ENCODE data around the gene ETV6.
"Not testable (repeated sequence)": the region's sequence is repeated elsewhere in the genome, so short reads cannot be mapped to it uniquely, and the experiment has no call there.

ETV6 gene

DNA sequence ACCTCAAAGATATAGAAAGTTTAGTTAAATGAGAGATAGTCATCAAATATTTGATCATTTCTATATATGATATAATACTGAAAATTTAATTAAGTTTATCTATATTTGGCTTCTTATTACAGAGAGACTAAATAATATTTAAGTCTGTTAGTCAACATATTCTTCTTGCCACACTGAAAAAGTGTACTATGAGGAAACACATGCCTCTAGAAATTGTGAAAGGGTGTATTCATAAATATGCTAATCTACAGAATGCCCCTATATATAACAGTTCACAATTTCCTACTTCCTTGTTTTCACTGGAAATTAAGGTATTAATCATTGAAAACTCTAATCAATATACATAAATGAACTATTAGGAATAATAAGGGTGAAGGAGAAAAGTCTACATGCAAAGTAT is 31.4 kb upstream of the ETV6 start:
- in situ Hi-C loops (cut with MboI; ENCODE audit: low pct_unique_long_range_greater_than_20kb, low sequenced_read_pairs, unreplicated experiment), result no loop called here
- TF ChIP-seq, protein P1, sequence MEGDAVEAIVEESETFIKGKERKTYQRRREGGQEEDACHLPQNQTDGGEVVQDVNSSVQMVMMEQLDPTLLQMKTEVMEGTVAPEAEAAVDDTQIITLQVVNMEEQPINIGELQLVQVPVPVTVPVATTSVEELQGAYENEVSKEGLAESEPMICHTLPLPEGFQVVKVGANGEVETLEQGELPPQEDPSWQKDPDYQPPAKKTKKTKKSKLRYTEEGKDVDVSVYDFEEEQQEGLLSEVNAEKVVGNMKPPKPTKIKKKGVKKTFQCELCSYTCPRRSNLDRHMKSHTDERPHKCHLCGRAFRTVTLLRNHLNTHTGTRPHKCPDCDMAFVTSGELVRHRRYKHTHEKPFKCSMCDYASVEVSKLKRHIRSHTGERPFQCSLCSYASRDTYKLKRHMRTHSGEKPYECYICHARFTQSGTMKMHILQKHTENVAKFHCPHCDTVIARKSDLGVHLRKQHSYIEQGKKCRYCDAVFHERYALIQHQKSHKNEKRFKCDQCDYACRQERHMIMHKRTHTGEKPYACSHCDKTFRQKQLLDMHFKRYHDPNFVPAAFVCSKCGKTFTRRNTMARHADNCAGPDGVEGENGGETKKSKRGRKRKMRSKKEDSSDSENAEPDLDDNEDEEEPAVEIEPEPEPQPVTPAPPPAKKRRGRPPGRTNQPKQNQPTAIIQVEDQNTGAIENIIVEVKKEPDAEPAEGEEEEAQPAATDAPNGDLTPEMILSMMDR (IDR thresholded peaks at IDR 0.05; ENCODE audit: extremely low read depth, insufficient read depth, missing control alignments), result no peak
- no peak for DNase-seq (ENCODE audit: low spot score)

DNA sequence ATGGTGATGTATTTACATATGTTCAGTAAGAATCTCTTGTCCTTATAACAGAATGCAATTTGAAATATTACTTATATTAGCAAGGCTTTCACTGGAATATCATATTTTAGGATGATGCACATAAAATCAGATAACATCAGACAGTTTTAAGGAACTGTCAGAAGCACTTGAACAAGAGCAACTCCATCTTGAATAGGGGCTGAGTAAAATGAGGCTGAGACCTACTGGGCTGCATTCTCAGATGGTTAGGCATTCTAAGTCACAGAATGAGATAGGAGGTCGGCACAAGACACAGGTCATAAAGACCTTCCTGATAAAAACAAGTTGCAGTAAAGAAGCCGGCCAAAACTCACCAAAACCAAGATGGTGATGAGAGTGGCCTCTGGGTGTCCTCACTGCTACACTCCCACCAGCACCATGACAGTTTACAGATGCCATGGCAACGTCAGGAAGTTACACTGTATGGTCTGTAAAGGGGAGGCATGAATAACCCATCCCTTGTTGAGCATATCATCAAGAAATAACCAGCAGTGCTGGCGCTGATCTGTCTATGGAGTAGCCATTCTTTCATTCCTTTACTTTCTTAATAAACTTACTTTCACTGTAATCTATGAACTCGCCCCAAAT is 27.6 kb upstream of the ETV6 start:
- TF ChIP-seq, protein P1 (IDR thresholded peaks at IDR 0.05; ENCODE audit: extremely low read depth, insufficient read depth, missing control alignments), result peak; percentile 37
- in situ Hi-C loops (cut with MboI; ENCODE audit: low pct_unique_long_range_greater_than_20kb, low sequenced_read_pairs, unreplicated experiment), result no loop called here
- DNase-seq (ENCODE audit: low spot score), result no peak

DNA sequence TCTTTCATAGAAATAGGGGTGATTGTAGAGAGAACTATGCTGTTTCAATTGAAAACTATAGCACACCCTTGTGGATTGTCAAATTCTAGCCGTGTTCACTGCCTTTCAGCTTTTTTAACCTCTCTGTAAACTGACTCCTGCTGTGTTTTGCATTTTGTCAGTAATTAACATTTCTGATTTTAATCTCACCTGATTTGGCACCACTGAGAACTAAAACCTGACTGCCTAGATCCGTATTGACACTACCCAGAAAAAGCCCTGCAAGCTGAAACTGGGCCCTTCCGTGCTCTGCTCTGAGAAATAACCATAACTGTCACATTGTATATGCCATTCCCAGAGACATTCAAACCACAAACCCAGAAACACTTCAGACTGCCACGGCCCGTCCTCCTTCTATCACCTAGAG is 26.6 kb upstream of the ETV6 start:
- TF ChIP-seq, protein P1 (IDR thresholded peaks at IDR 0.05; ENCODE audit: extremely low read depth, insufficient read depth, missing control alignments), result peak; percentile 26
- in situ Hi-C loops (cut with MboI; ENCODE audit: low pct_unique_long_range_greater_than_20kb, low sequenced_read_pairs, unreplicated experiment), result no loop called here
- peak; percentile 23 for DNase-seq (ENCODE audit: low spot score)

DNA sequence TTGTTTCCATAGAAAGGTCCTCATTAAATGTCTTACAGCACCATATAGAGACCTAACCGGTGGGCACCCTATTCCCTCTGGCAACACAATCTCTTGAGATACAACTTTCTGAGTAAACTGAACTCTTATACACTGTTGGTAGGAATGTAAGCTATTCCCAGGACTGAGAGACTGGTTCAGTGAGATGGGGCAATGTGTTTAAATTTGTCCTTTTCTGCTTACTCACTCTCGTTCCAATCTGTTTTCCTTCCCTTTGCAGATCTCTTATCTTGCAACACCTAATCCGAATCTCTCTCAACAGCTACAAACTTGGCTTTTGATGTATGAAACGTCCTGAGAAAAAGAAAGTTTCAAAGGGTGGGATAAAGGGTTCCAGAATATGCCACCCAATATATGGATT is 26.1 kb upstream of the ETV6 start:
- no peak for DNase-seq (ENCODE audit: low spot score)

DNA sequence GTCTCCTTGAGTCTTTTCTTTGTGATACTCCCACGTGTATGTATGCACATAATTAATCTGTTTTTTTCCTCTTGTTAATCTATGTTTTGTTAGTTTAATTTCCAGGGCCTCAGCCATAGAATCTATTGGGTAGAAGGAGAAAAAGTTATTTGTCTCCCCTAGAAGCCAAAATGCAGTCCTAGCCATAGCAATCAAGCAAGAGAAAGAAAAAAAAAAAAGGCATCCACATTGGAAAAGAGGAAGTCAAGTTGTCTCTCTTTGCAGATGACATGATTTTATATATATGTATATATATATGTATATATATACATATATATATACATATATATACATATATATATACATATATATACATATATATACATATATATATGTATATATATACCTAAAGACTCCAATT is 25.4 kb upstream of the ETV6 start:
- DNase-seq (ENCODE audit: low spot score), result no peak
- TF ChIP-seq, protein P1 (IDR thresholded peaks at IDR 0.05; ENCODE audit: extremely low read depth, insufficient read depth, missing control alignments), result no peak
- in situ Hi-C loops (cut with MboI; ENCODE audit: low pct_unique_long_range_greater_than_20kb, low sequenced_read_pairs, unreplicated experiment), result no loop called here

More for the DNA sequence above, 26.1 kb upstream of the ETV6 start:
- in situ Hi-C loops (cut with MboI; ENCODE audit: low pct_unique_long_range_greater_than_20kb, low sequenced_read_pairs, unreplicated experiment), result no loop called here
- TF ChIP-seq, protein P1 (IDR thresholded peaks at IDR 0.05; ENCODE audit: extremely low read depth, insufficient read depth, missing control alignments), result no peak

DNA sequence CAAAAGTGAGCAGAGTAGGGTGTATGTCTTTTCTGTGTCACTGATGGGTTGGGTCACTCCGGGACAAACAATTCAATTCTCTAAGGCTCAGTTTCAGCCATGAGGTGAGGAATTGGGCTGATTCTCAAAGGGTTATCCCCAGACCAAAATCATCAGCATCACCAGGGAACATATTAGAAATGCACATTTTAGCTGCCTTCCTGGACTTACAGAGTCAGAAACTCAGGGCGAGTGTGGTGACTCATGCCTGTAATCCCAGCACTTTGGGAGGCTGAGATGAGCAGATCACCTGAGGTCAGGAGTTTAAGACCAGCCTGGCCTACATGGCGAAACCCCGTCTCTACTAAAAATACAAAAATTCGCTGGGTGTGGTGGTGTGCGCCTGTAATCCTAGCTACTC is 21.8 kb upstream of the ETV6 start:
- in situ Hi-C loops (cut with MboI; ENCODE audit: low pct_unique_long_range_greater_than_20kb, low sequenced_read_pairs, unreplicated experiment); DNase-seq (ENCODE audit: low spot score): not testable (repeated sequence)

DNA sequence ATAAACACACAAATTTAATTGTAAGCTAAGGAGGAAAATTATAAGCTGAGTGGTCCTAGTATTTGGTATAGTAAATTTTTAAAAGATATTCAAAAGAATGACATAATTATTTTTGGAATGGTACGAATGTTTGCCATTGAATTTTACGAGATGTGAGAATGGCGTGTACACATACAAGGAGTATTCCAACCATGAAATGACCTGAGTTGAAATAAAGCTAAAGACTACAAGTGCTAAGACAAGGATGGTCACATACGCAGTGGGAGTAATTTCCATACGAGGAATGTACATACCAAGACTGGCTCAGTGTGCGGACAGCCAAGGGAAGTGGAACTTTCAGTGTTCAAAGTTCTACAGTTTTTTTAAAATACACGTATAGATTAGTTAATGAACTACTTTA is 21.1 kb upstream of the ETV6 start:
- TF ChIP-seq, protein P1 (IDR thresholded peaks at IDR 0.05; ENCODE audit: extremely low read depth, insufficient read depth, missing control alignments), result no peak
- in situ Hi-C loops (cut with MboI; ENCODE audit: low pct_unique_long_range_greater_than_20kb, low sequenced_read_pairs, unreplicated experiment), result no loop called here

More for the DNA sequence above, 21.1 kb upstream of the ETV6 start:
- DNase-seq (ENCODE audit: low spot score), result no peak
